ENCODE results near the gene TDRD3. TPM values are rescaled to one million over a fixed set of nuclear protein-coding genes. Genes with fewer than 3 reads are reported as not detected.

TDRD3 gene
- total RNA-seq, 2 donors from 2014 or later = 12.6 to 17.4 TPM

DNA sequence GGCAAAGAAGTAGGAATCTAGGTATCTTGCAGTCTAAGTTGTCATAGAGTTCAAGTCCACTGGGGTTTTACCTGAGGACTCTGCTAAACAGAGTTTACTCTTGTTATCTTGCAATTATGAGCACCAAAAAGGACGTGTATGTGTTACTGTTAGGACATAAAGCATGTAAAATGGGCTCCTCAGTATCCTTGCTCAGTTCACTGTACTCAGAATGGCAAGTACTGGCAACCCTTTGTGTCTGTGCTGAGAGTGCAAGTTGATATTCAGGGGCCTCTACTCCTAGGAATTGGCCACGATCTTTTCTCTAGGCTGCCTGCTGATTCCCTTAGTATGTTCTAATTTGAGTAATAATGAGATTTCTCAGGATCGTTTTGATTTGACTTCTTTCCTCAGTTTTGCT, 13.3 kb downstream of the TDRD3 start:
- H3K9me3 Mint-ChIP-seq = no peaks in the 10 kb centered on the region
- no peak overlapping the region for H3K27ac Mint-ChIP-seq
- peaks cover 5% of the 10 kb centered on the region for H3K36me3 Mint-ChIP-seq
- ATAC-seq (no peak), DNase-seq (ENCODE audit: low spot score) (no peak)
- peaks cover 36 to 38% of the 10 kb centered on the region in 2 donors for H3K4me1 Mint-ChIP-seq (ENCODE audit: low read depth in 2 of 2)
- no peaks in the 10 kb centered on the region for H3K27me3 Mint-ChIP-seq
- peak overlapping the region; percentile 30 for H3K4me3 Mint-ChIP-seq

DNA sequence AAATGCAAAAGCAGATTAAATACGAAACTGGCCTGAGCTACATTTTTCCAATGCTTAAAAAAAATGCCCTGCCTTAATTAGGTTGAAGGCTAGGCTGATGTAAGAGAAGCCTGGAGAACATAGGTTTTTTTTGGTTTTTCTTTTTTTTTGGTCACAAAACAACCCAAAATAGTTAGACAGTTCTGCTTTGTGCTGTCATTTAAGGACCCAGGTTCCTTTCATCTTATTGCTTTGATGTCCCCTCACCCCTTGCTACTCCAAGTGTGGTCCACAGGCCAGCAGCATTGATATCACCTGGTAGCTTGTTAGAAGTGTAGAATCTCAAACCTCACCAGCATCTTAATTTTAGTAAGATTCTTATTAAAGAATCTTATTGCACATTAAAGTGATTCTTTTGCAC, 14.4 kb downstream of the TDRD3 start:
- no peaks in the 10 kb centered on the region for H3K9me3 Mint-ChIP-seq
- no peaks in the 10 kb centered on the region for H3K27me3 Mint-ChIP-seq
- H3K4me3 Mint-ChIP-seq = no peak overlapping the region
- ATAC-seq = no peak
- peaks cover 5% of the 10 kb centered on the region for H3K36me3 Mint-ChIP-seq
- no peak overlapping the region for H3K27ac Mint-ChIP-seq
- H3K4me1 Mint-ChIP-seq (ENCODE audit: low read depth in 2 of 2) = peaks cover 31% of the 10 kb centered on the region in 2 donors
- DNase-seq (ENCODE audit: low spot score) = no peak

GRCh38 chr13:60411983-60412382, 15.0 kb downstream of the TDRD3 start:
- H3K4me3 Mint-ChIP-seq = no peak overlapping the region
- H3K27me3 Mint-ChIP-seq = no peaks in the 10 kb centered on the region
- DNase-seq (ENCODE audit: low spot score) = no peak
- H3K27ac Mint-ChIP-seq = no peak overlapping the region
- no peaks in the 10 kb centered on the region for H3K9me3 Mint-ChIP-seq
- ATAC-seq = no peak
- peaks cover 5% of the 10 kb centered on the region for H3K36me3 Mint-ChIP-seq
- H3K4me1 Mint-ChIP-seq (ENCODE audit: low read depth in 2 of 2) = peaks cover 31 to 34% of the 10 kb centered on the region in 2 donors

GRCh38 chr13:60412909-60413616, 16.0 kb downstream of the TDRD3 start:
- Mint-ChIP-seq H3K27me3 (no peaks in the 10 kb centered on the region), H3K4me1 (ENCODE audit: low read depth in 2 of 2) (peaks cover 35 to 37% of the 10 kb centered on the region in 2 donors), H3K9me3 (no peaks in the 10 kb centered on the region), H3K36me3 (peaks cover 1% of the 10 kb centered on the region), H3K27ac (no peak overlapping the region), H3K4me3 (no peak overlapping the region)
- no peak for DNase-seq (ENCODE audit: low spot score)
- no peak for ATAC-seq

DNA sequence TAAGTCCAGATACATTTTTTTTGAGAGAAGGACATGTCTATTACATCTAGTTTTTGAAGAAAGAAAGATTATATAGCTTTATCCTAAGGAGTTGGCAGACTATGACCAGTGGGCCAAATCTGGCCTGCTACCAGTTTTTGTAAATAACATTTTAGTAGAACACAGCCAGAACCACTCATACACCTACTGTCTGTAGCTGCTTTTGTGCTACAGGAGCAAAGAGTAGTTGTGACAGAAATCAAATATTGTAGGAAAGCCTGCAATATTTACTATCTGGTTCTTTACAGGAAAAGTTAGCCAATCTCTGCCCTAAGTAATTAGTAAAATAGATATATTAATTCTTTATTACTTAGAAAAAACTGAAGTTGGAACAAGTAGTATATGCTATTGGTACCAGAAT, 17.2 kb downstream of the TDRD3 start:
- no peaks in the 10 kb centered on the region for H3K9me3 Mint-ChIP-seq
- H3K27me3 Mint-ChIP-seq = no peaks in the 10 kb centered on the region
- no peaks in the 10 kb centered on the region for H3K36me3 Mint-ChIP-seq
- H3K4me1 Mint-ChIP-seq (ENCODE audit: low read depth in 2 of 2) = peaks cover 35 to 40% of the 10 kb centered on the region in 2 donors
- H3K4me3 Mint-ChIP-seq = no peak overlapping the region
- DNase-seq (ENCODE audit: low spot score) (no peak), ATAC-seq (no peak)
- H3K27ac Mint-ChIP-seq = no peak overlapping the region

GRCh38 chr13:60417734-60418133, 20.7 kb downstream of the TDRD3 start:
- no peaks in the 10 kb centered on the region for H3K27me3 Mint-ChIP-seq
- no peaks in the 10 kb centered on the region for H3K9me3 Mint-ChIP-seq
- H3K4me1 Mint-ChIP-seq (ENCODE audit: low read depth in 2 of 2) = peaks cover 24% of the 10 kb centered on the region in 2 donors
- peak overlapping the region in 1 of 2 donors; percentile 7 for H3K27ac Mint-ChIP-seq
- H3K4me3 Mint-ChIP-seq = peak overlapping the region; percentile 4
- DNase-seq (ENCODE audit: low spot score) (no peak), ATAC-seq (peak in 1 of 2 donors; percentile 73)
- no peaks in the 10 kb centered on the region for H3K36me3 Mint-ChIP-seq

- H3K27me3 Mint-ChIP-seq = no peaks in the 10 kb centered on the region
- ATAC-seq (no peak), DNase-seq (ENCODE audit: low spot score) (no peak)
- H3K27ac Mint-ChIP-seq = no peak overlapping the region
- no peak overlapping the region for H3K4me3 Mint-ChIP-seq
- H3K9me3 Mint-ChIP-seq = no peaks in the 10 kb centered on the region
- no peaks in the 10 kb centered on the region for H3K36me3 Mint-ChIP-seq
- peaks cover 24% of the 10 kb centered on the region in 2 donors for H3K4me1 Mint-ChIP-seq (ENCODE audit: low read depth in 2 of 2)
Observed at GRCh38 chr13:60418954-60419353, 21.9 kb downstream of the TDRD3 start.

DNA sequence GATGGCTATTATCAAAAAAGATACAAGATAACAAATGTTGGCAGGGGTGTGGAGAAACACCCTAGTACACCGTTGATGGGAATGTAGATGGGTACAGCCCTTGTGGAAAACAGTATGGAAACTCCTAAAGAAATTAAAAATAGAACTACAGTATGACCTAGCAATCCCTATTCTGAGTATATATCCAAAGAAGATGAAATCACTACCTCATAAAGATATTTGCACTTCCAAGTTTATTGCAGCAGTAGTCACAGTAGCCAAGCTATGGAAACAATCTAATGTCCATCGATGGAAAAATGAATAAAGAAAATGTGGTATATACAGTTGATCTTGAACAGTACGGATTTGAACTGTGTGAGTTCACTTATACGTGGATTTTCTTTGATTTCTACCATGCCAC, 28.3 kb downstream of the TDRD3 start:
- Mint-ChIP-seq H3K4me3 (no peak overlapping the region), H3K36me3 (no peaks in the 10 kb centered on the region), H3K27ac (no peak overlapping the region), H3K27me3 (no peaks in the 10 kb centered on the region), H3K4me1 (ENCODE audit: low read depth in 2 of 2) (peaks cover 27 to 40% of the 10 kb centered on the region in 2 donors), H3K9me3 (no peaks in the 10 kb centered on the region)
- ATAC-seq (no peak), DNase-seq (ENCODE audit: low spot score) (no peak)

DNA sequence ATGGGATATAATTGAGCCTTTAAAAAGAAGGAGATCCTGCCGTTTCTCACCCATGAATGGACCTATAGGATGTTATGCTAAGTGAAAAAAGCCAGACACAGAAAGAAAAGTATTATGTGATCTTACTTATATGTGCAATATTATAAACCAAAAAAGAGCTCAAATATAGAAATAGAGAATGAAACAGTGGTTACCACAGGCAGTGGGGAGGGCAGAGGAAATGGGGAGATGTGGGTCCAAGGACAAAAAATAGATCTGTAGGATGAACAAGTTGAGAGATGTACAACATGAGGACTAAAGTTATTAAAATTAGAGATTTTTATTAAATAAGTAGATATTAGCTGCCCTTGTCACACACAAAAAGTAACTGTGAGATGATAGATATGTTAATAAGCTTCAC, 29.1 kb downstream of the TDRD3 start:
- peaks cover 27 to 40% of the 10 kb centered on the region in 2 donors for H3K4me1 Mint-ChIP-seq (ENCODE audit: low read depth in 2 of 2)
- no peak for DNase-seq (ENCODE audit: low spot score)
- no peaks in the 10 kb centered on the region for H3K9me3 Mint-ChIP-seq
- no peak for ATAC-seq
- no peaks in the 10 kb centered on the region for H3K36me3 Mint-ChIP-seq
- peak overlapping the region; percentile 33 for H3K4me3 Mint-ChIP-seq
- peak overlapping the region; percentile 13 to 69 for H3K27ac Mint-ChIP-seq
- H3K27me3 Mint-ChIP-seq = no peaks in the 10 kb centered on the region

DNA sequence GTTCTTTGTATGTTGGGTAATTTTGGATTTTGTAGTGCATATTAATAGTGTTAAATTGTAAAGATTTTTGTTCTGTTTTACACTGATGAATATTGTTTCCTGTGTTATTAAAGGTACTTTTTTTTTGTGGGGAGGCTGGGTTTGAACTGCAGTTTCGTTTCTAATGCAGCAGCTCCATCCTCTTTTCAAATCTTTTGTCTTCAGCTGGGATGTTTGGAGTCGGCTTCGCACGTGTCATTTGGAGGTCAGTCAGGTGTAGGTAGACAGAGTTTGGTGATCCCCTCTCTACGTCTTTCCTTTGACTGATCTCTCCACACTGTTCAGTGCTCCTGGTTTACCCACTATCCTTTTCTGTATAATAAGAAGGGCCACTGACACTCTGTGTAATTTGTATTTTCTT, 30.3 kb downstream of the TDRD3 start:
- DNase-seq (ENCODE audit: low spot score) (no peak), ATAC-seq (peak; percentile 59 to 63)
- H3K36me3 Mint-ChIP-seq = no peaks in the 10 kb centered on the region
- H3K27ac Mint-ChIP-seq = peak overlapping the region; percentile 69 to 81
- peak overlapping the region; percentile 78 for H3K4me3 Mint-ChIP-seq
- no peaks in the 10 kb centered on the region for H3K9me3 Mint-ChIP-seq
- H3K27me3 Mint-ChIP-seq = no peaks in the 10 kb centered on the region
- peaks cover 24 to 36% of the 10 kb centered on the region in 2 donors for H3K4me1 Mint-ChIP-seq (ENCODE audit: low read depth in 2 of 2)

DNA sequence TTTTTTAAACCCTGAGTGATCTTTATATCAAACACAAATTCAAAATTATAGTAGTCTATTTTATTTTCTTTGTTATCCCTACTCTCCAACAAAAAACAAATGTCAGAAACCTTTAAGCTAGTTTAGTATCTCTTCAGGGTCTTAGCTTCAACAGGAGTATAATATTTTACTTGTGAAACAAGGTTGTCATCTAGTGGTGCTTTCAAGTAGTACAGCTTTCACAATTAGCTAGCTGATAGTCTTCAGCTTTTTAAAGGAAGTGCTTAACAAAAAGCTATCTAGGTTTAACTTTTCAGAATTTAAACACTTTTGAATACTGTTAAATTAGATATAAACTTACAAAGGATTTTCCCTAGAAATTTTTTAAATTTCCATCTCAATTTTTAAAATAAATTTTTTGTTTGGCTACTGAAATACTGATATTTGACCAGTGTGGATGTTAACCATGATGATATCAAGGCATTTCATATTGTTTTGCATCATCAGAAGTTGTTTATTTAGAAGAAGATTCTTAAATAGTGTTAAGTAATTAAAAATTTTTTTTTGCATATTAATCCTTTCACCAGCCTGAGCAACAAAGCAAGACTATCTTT, 34.2 kb downstream of the TDRD3 start:
- no peak for DNase-seq (ENCODE audit: low spot score)
- H3K27me3 Mint-ChIP-seq = no peaks in the 10 kb centered on the region
- no peaks in the 10 kb centered on the region for H3K9me3 Mint-ChIP-seq
- H3K27ac Mint-ChIP-seq = no peak overlapping the region
- H3K4me1 Mint-ChIP-seq (ENCODE audit: low read depth in 2 of 2) = peaks cover 28 to 32% of the 10 kb centered on the region in 2 donors
- H3K36me3 Mint-ChIP-seq = no peaks in the 10 kb centered on the region
- H3K4me3 Mint-ChIP-seq = no peak overlapping the region
- ATAC-seq = peak in 1 of 2 donors; percentile 79

DNA sequence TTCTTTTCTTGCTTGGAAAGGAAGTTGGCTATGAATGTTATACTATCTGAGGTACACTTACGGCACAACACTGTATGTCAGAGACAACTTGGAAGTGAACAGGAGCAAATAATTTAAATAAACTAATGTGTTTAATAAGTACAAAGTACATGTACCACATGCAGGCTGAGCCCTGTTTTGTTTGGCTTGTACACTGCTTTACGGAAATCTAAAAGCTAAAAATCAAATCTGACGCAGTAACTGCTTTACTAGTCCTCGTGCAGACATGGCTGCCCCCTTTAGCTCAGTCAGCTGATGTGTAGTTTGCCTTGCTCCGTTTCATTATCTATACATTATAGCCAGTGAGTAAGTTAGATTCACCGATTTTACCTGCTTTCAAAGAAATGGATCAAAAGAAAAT, 36.5 kb downstream of the TDRD3 start:
- Mint-ChIP-seq H3K36me3 (no peaks in the 10 kb centered on the region), H3K4me1 (ENCODE audit: low read depth in 2 of 2) (peaks cover 21 to 22% of the 10 kb centered on the region in 2 donors), H3K9me3 (no peaks in the 10 kb centered on the region), H3K27ac (no peak overlapping the region), H3K4me3 (no peak overlapping the region), H3K27me3 (no peaks in the 10 kb centered on the region)
- ATAC-seq = no peak
- DNase-seq (ENCODE audit: low spot score) = no peak

DNA sequence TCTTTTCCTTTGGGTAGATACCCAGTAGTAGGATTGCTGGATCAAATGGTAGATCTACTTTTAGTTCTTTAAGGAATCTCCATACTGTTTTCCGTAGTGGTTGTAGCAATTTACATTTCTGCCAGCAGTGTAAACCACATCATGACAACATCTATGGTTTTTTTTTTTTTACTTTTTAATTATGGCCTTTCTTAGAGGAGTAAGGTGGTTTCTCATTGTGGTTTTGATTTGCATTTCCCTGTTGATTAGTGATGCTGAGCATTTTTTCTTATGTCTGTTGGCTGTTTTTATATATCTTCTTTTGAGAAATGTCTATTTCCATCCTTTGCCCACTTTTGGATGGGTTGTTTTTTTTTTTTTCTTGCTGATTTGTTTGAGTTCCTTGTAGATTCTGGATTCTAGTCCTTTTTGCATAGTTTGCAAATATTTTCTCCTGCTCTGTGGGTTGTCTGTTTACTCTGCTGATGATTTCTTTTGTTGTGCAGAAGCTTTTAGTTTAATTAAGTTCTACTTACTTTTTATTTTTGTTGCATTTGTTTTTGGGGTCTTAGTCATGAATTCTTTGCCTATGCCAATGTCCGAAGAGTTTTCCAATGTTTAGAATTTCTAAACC, 38.8 kb downstream of the TDRD3 start:
- no peak for DNase-seq (ENCODE audit: low spot score)
- Mint-ChIP-seq H3K36me3 (no peaks in the 10 kb centered on the region), H3K9me3 (no peaks in the 10 kb centered on the region), H3K4me1 (ENCODE audit: low read depth in 2 of 2) (peaks cover 22 to 27% of the 10 kb centered on the region in 2 donors), H3K4me3 (no peak overlapping the region), H3K27me3 (no peaks in the 10 kb centered on the region), H3K27ac (peak overlapping the region in 1 of 2 donors; percentile 19)
- no peak for ATAC-seq

DNA sequence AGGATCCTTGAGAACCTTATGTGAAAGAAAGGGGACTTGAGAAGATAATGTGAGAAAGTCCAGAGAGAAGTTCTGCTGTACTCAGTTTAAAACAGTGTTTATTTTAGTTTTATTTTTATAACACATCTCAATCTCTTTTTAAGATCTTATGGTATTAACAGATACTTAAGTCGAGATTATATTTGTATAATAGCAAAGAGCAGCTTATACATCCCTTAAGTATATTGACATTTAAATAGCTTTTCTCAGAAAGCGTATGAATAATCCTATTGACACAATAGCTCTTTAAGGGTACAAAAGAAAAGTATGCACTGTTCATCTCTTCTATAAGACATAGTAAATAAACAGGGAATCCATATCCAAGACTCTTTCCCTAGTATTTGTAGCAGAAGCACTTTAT, 42.2 kb downstream of the TDRD3 start:
- Mint-ChIP-seq H3K27me3 (no peaks in the 10 kb centered on the region), H3K36me3 (no peaks in the 10 kb centered on the region), H3K4me1 (ENCODE audit: low read depth in 2 of 2) (peaks cover 22 to 27% of the 10 kb centered on the region in 2 donors), H3K4me3 (no peak overlapping the region), H3K9me3 (no peaks in the 10 kb centered on the region), H3K27ac (no peak overlapping the region)
- ATAC-seq (no peak), DNase-seq (ENCODE audit: low spot score) (no peak)
